ENCODE data around the gene SGTB. TPM values are rescaled to one million over a fixed set of nuclear protein-coding genes. Genes with fewer than 3 reads are reported as not detected.

Gene SGTB
- total and polyA plus RNA-seq, 2 of the 8 experiments (the other 6 are each of a cell fraction or from before 2014, with no cell fraction given) = 2.2 to 18.7 TPM

DNA sequence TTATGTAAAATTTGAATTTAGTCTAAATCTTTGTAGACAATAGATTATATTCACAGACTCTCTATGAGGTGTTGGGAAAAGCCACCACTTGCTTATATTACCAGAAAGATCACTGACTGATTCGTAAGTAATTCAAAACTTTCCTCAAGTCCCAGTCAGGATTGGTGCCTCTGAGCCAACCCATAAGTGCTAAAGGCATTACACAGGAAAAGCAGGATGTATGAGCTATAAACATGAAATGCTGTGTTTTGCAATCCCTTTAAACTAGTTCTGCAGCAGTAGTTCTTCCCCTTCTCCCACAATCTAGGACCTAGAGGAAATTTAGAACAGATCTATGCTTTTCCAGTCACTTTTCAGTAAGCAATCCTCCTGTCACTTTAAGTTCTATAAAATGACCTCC lies 49.1 kb downstream of the SGTB start (continued):
- TF ChIP-seq, protein P1, sequence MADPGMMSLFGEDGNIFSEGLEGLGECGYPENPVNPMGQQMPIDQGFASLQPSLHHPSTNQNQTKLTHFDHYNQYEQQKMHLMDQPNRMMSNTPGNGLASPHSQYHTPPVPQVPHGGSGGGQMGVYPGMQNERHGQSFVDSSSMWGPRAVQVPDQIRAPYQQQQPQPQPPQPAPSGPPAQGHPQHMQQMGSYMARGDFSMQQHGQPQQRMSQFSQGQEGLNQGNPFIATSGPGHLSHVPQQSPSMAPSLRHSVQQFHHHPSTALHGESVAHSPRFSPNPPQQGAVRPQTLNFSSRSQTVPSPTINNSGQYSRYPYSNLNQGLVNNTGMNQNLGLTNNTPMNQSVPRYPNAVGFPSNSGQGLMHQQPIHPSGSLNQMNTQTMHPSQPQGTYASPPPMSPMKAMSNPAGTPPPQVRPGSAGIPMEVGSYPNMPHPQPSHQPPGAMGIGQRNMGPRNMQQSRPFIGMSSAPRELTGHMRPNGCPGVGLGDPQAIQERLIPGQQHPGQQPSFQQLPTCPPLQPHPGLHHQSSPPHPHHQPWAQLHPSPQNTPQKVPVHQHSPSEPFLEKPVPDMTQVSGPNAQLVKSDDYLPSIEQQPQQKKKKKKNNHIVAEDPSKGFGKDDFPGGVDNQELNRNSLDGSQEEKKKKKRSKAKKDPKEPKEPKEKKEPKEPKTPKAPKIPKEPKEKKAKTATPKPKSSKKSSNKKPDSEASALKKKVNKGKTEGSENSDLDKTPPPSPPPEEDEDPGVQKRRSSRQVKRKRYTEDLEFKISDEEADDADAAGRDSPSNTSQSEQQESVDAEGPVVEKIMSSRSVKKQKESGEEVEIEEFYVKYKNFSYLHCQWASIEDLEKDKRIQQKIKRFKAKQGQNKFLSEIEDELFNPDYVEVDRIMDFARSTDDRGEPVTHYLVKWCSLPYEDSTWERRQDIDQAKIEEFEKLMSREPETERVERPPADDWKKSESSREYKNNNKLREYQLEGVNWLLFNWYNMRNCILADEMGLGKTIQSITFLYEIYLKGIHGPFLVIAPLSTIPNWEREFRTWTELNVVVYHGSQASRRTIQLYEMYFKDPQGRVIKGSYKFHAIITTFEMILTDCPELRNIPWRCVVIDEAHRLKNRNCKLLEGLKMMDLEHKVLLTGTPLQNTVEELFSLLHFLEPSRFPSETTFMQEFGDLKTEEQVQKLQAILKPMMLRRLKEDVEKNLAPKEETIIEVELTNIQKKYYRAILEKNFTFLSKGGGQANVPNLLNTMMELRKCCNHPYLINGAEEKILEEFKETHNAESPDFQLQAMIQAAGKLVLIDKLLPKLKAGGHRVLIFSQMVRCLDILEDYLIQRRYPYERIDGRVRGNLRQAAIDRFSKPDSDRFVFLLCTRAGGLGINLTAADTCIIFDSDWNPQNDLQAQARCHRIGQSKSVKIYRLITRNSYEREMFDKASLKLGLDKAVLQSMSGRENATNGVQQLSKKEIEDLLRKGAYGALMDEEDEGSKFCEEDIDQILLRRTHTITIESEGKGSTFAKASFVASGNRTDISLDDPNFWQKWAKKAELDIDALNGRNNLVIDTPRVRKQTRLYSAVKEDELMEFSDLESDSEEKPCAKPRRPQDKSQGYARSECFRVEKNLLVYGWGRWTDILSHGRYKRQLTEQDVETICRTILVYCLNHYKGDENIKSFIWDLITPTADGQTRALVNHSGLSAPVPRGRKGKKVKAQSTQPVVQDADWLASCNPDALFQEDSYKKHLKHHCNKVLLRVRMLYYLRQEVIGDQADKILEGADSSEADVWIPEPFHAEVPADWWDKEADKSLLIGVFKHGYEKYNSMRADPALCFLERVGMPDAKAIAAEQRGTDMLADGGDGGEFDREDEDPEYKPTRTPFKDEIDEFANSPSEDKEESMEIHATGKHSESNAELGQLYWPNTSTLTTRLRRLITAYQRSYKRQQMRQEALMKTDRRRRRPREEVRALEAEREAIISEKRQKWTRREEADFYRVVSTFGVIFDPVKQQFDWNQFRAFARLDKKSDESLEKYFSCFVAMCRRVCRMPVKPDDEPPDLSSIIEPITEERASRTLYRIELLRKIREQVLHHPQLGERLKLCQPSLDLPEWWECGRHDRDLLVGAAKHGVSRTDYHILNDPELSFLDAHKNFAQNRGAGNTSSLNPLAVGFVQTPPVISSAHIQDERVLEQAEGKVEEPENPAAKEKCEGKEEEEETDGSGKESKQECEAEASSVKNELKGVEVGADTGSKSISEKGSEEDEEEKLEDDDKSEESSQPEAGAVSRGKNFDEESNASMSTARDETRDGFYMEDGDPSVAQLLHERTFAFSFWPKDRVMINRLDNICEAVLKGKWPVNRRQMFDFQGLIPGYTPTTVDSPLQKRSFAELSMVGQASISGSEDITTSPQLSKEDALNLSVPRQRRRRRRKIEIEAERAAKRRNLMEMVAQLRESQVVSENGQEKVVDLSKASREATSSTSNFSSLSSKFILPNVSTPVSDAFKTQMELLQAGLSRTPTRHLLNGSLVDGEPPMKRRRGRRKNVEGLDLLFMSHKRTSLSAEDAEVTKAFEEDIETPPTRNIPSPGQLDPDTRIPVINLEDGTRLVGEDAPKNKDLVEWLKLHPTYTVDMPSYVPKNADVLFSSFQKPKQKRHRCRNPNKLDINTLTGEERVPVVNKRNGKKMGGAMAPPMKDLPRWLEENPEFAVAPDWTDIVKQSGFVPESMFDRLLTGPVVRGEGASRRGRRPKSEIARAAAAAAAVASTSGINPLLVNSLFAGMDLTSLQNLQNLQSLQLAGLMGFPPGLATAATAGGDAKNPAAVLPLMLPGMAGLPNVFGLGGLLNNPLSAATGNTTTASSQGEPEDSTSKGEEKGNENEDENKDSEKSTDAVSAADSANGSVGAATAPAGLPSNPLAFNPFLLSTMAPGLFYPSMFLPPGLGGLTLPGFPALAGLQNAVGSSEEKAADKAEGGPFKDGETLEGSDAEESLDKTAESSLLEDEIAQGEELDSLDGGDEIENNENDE (IDR thresholded peaks at IDR 0.05; ENCODE audit: insufficient replicate concordance, low read length) = no peak
- no peak for TF ChIP-seq RAD21 (IDR thresholded peaks at IDR 0.05 in 1 of 2, conservative IDR thresholded peaks at IDR 0.05 in 1 of 2; ENCODE audit: low read depth in 2 of 2, low read length in 2 of 2)
- TF ChIP-seq RNF2 (IDR thresholded peaks at IDR 0.05; ENCODE audit: borderline replicate concordance, low read depth, low read length, missing control alignments, poor library complexity, severe bottlenecking) = no peak
- TF ChIP-seq SP2 (IDR thresholded peaks at IDR 0.05; ENCODE audit: low read length) = no peak
- no peak for TF ChIP-seq CBX8 (IDR thresholded peaks at IDR 0.05; ENCODE audit: borderline replicate concordance, low read depth, low read length)
